Panc1 (cell line): ENCODE data around the gene OLIG3.

Experiments used
- POLR2AphosphoS5 ChIP-seq: IDR thresholded peaks from 2 replicates; pipeline ENCODE4 v1.6.1; 2012; ENCODE audit warnings: mild to moderate bottlenecking, low read depth, low read length, moderate library complexity
- SIN3A ChIP-seq: IDR thresholded peaks from 2 replicates; pipeline ENCODE4 v1.6.1; 2012; ENCODE audit warnings: low read depth, mild to moderate bottlenecking, low read length, moderate library complexity, borderline replicate concordance; ENCODE audit not compliant: insufficient read depth
- TCF7L2 ChIP-seq: IDR thresholded peaks from 2 replicates; pipeline ENCODE4 v1.6.1; 2011; ENCODE audit warnings: mild to moderate bottlenecking, low read depth, low read length, inconsistent platforms
- TF ChIP-seq, protein P1 (sequence below): fragments of 450-650 bp; IDR thresholded peaks from 2 replicates; pipeline ENCODE4 v1.5.1; 2017; ENCODE audit warnings: mild to moderate bottlenecking

DNA sequence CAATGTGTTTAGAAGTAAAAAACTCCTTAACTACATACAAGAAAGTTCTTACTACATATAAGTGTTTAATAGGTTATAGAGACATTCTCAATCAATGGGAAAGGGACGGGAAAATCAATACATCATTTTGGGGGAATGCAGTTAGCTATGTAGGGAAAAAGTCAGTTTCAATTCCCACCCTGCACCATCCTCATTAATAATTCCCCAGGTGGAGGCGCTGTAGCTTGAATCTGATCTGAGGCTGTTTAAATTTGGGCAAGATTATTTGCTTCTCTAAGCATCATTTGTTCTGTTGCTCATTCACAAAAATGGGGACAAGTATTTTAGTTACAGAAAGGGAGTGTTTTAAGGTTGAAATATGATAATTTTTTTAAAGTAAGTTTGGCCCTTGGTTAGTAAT is 19.1 kb downstream of the OLIG3 start:
- TF ChIP-seq, protein P1, sequence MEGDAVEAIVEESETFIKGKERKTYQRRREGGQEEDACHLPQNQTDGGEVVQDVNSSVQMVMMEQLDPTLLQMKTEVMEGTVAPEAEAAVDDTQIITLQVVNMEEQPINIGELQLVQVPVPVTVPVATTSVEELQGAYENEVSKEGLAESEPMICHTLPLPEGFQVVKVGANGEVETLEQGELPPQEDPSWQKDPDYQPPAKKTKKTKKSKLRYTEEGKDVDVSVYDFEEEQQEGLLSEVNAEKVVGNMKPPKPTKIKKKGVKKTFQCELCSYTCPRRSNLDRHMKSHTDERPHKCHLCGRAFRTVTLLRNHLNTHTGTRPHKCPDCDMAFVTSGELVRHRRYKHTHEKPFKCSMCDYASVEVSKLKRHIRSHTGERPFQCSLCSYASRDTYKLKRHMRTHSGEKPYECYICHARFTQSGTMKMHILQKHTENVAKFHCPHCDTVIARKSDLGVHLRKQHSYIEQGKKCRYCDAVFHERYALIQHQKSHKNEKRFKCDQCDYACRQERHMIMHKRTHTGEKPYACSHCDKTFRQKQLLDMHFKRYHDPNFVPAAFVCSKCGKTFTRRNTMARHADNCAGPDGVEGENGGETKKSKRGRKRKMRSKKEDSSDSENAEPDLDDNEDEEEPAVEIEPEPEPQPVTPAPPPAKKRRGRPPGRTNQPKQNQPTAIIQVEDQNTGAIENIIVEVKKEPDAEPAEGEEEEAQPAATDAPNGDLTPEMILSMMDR, result no peak; the same call in 1 of the 2 replicates
- no peak for TF ChIP-seq TCF7L2
- TF ChIP-seq SIN3A, result no peak
- TF ChIP-seq POLR2AphosphoS5, result no peak
